Measurements from ENCODE around the gene TLE4.
"Not testable (repeated sequence)": the region's sequence is repeated elsewhere in the genome, so short reads cannot be mapped to it uniquely, and the experiment has no call there.

Gene TLE4

DNA sequence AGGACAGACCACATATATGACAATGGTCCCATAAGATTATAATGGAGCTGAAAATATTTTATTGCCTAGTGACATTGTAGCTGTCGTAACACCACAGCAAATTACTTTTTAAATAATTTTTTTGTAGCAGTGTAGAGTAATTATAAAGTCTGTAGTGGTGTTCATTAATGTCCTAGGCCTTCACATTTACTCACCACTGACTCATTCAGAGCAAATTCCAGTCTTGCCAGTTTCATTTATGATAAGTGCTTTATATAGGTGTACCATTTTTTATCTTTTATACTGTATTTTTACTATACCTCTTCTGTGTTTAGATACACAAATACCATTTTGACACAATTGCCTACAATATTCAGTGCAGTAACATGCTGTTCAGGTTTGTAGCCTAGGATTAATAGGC lies 67.6 kb downstream of the TLE4 start:
- DNase-seq = no peak

DNA sequence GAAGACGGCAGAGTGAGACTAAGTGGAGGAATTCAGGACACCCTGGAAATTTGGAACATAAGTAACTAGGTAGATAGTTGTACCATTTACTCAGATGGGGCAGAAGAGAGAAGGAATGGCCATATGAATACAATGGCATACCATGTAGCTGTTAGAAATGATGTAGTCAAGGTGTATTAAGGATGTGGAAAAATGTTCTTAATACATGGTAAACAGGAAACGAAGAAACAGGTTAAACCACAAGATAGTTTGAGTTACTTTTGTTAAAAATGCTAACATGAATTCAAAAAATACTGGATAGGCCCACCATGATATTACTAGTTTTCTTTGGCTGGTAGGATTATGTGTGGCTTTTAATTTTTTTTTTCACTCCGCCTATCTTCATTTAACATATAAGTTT lies 68.3 kb downstream of the TLE4 start:
- DNase-seq = not testable (repeated sequence)

DNA sequence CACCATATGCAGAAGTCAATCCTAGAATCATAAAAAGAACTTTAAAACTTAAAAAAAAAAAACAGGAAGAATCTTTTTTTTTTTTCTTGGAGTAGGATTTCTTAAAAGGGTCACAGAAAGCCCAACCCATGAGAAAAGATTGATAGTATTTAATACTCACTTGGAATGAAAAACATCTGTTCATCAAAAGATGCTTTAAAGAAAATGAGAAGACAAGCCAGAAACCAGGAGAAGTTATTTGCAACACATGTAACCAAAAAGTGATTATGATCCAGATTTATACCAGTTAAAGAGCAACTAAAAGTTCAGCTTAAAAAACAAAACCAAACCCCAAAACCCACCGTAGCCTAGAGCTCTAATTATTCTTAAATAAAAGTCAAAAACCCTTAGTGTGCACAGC lies 69.3 kb downstream of the TLE4 start:
- no peak for DNase-seq

DNA sequence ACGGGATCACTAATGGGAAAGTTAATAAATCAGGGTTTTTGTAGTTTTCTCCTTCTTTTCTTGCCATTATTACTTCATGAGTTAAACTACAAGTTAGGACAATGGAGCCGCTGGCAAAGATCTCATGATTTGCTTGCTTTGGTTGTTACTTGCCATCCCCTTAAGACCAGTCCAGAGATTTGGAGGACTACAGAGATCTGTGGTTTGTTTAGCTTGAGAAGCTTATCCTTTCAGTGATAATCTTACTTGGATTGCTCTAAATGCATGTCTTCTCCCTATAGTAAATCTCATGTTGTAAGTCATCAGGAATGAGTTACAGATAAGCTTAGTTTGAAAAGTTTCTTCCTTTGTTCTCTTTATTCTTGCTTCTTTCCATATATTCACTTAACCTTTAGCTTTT lies 70.9 kb downstream of the TLE4 start:
- no peak for DNase-seq

DNA sequence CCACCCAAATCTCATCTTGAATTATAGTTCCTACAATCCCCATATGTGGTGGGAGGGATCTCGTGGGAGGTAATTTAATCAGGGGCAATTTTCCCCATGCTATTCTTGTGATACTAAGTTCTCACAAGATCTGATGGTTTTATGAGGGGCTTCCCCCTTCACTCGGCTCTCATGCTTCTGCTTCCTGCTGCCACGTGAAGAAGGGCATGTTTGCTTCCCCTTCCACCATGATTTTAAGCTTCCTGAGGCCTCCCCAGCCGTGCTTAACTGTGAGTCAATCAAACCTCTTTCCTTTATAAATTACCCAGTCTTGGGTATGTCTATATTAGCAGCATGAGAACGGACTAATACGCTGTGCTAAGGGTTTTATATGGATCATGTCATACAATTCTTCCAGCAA lies 72.3 kb downstream of the TLE4 start:
- DNase-seq = no peak

DNA sequence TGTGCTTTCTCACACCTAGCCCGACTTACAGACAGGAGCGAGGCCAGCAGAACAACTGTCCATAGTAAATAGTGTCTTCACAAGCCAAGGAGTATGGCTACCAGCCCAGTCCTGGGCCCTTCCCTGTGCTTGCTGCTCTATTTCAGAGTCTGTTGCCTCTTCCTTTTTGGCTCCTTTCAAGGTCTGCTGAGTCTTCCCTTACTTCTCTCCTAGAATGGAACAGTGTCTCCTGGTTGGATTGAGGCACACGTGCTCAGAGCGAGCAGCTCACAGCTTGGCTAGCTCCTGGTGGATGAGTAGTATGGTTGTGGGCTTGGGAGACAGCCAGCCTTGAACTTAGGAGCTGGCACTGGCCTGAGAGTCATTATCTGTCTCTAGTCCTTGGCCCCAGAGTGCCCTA lies 72.8 kb downstream of the TLE4 start:
- no peak for DNase-seq

DNA sequence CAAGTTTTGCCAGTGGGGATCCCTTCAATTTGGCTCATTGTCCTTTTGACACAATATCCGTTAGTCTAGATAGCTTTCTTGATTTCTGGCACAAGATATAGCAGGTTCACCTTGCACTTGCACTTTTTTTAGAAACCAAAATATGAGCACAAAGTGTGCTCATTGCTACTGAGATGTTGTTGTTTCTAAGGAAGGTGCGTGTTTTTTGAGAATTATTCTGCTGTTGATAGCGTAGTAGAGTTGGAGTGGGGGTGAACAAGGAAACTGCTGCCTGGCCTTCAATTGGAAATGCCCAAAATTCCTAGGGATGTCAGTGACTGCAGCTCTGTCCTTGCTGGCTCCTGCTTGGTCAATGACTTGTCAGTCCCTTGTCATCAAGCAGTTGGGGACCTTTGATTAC lies 73.3 kb downstream of the TLE4 start:
- DNase-seq = no peak

DNA sequence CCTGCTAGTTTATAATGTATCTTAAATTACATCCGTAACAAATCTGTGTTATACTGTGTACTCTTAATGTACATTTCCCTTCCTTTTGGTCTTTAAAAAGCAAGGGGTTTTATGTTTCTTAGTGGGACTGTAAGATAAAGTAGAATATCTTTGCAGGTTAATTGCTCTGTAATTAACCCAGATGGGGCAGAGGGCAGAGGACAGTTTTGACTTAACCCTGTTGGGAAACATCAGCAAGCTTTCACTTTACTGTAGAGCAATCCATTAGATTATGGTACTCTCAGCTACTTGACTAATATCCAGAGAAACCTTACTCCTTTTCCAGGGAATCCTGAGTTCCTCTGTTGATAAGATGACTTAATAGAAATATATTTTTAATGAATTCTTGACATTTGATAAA lies 74.3 kb downstream of the TLE4 start:
- no peak for DNase-seq

DNA sequence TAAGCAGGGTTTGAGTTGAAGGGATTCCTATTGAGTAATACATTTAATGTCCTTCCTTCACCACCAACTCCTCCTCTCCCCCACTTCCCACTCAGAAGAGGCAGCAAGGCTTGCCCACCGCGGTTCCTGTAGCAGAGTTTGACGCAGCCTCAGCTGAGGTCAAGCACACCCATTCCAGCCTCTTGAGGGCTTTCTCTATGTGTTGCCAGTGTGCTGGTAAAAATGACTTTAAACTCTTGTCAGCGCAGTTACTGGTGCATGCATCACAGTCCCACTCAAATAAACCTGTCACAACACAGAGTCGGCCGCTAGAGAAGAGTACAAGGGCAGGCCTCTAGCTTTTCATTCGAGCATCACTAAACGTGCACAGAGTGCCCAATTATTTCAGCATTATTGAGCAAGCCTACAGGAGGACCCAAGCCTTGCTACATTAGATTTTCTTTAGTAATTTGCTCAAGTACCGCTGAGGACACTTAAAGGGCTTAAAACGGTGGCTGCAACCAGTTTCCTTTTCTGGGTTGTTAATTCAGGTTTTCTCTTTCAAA lies 79.6 kb downstream of the TLE4 start:
- peak in 1 of 2 donors; percentile 21 for DNase-seq

DNA sequence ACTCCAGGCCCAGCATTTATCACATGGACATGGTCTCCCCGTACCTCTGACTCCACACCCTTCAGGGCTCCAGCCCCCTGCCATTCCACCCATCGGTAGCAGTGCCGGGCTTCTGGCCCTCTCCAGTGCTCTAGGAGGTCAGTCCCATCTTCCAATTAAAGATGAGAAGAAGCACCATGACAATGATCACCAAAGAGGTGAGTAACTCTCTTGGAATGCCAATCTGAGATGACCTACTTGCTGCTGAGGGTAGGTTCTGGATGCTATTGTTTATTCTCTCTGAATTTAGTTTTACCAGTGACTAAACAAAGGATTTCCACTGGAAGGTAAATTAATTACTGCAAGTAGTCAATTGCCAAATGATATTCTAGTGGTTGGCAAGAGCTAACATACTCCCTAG lies 80.8 kb downstream of the TLE4 start:
- no peak for DNase-seq

DNA sequence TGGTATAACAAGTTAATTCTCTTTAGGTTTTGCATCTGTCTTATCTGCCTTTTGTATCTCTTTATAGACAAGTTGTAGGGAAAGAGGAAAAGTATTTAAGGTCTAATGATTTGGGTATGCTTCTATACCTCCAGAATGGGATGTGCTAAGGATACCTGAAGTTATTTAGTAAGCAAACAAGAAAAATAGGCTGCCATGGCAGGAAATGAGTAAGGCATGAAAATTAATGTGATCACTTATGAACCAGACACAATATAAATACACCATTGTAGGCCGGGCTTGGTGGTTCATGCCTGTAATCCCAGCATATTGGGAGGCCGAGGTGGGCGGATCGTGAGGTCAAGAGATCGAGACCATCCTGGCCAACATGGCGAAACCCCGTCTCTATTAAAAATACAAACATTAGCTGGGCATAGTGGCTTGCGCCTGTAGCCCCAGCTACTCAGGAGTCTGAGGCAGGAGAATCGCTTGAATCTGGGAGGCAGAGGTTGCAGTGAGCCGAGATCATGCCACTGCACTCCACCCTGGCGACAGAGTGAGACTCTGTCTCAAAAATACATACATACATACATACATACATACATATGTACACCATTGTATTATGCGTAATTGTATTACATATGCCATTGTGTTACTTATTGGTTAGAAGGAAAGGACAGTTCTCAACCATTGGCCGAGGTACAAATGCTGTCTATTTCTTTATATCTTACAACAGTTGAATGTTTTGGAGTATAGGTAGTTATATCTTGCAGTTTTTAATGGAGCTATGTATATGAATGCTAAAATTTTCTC lies 83.0 kb downstream of the TLE4 start:
- not testable (repeated sequence) for DNase-seq

DNA sequence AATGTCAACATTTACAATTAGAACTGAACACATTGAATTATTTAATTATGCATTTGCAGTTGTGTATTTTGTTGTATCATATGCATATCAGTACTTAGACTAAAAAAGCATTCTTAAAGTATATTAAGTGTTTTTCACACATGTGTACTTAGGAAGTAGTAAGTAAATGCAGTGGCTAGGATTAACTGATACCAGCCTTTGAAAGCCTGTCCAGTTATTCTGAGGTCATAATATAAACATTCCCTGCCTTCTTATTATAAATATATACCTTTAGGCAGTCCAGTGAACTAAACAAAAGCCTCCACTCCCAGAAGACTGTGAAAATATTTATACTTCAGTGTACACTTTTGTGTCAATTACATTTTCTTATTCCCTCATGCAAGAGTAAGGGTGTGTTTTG lies 83.8 kb downstream of the TLE4 start:
- no peak for DNase-seq

DNA sequence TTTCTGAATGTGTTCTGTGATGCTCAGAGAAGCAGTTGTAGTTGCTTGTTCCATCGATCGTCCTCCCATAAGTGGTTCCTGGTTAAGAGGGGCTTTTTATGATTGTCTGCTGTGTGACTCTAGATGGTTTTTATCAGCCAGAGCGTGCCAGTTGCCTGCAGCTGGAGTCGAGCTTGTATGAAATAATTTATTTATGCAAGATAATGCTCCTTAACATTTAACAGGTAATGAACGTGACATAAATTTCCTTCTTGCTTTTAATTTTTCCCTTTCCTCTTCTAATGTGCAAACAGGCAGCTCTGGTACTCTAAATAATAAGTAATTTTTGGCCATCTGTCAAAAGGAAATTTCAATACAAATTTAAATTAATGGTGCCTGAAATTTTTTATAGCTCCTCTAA lies 84.4 kb downstream of the TLE4 start:
- no peak for DNase-seq

DNA sequence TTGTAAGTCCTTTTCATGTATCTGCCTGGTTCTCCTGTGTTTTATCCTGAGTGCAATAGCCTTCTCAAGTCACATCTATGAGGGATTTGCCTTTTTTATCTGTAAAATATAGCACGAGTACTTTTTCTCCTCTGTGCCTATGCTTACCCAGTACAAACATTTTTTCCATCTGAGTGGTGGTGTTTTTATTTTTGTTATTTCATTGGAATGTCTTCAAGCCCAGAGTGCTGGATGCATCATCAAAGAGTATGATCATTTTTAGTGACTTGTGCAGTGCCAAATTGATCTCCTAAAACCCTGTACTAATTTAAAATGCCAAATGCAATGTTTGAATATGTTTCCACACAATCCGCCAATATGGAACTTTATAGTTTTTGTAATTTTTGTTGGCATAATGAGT lies 86.1 kb downstream of the TLE4 start:
- no peak for DNase-seq

DNA sequence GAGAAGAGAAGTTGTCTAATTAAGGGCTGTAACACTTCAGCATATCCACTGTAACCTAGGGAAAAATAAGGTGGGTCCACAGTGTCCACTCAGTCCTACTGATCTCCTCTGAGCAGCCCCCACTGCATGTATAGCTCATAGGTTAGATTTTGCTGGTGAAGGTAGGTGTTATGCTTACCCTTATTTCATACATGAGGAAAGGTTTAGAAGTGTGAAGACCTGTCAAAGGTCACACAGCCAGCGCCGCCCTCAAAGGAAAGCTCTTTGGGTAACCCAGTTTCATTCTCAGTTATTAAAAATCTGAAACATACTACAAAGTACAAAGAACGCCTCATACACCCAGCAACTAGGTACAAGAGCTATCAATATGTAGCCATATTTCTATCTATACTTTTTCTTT lies 87.2 kb downstream of the TLE4 start:
- no peak for DNase-seq

DNA sequence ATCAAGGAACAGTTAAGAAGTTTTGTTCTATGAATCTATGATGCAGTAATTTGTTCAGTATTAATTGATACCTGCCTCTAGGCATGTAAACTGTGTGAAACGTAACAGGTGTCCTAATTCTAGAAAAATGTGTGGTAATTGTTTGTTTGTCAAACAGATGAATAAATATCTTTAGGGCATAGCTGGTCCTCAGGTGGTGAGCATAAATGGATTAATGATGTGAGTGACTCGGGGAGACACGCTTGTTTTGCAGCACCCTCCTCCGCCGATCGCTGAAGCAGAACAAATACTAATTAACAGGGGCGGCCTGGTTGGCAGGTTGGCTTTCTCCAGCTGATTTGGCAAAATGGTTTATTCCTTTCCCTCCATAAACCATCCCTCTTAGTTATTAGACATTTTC lies 88.8 kb downstream of the TLE4 start:
- no peak for DNase-seq

DNA sequence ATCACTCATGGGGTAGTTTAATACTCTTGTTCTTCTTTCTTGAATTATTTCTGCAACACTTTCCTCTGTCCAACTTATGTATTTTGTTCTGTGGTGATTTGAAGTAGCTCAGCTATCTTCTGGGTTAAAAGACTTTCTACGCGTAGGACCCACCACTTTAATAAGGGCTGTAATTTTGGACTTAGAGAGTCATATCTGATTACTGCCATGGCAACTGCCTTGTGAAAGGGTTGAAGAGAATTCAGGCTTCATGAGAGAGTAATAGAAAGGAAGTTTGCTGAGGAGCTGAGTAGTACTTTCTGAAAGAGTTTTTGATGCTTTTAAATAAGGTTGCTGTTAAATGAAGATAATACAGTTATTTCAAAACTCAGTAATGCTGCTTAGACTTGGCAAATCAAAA lies 89.5 kb downstream of the TLE4 start:
- no peak for DNase-seq

DNA sequence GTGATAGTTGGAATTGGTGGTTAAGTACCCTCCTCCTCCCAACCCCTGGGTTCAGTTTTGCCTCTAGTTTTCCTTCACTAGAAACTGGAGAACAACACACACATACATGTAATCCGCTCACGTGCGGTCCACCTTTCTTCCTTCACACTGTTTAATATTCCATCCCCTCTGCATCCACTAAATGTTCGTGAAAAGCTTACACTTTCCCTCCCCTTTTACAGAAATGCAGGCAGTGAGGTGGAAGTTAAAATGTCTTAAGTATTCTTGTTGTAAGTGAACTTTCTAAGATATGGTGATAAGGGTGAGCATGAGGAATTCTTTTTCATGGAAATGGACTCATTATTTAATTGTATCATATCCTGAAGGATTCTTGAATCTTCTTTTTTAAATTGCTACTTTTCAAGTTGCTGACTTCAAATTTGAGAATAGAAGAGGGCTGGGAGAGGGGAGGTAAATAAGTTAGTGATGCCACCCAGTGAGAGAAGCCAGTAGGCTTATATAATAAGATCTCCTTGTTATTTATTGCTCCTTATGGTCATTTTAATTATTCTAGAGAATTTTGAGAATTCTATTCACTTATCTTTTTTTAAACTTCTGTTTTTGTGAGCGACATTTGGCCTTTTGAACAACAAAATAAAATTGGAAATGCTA lies 90.2 kb downstream of the TLE4 start:
- no peak for DNase-seq

DNA sequence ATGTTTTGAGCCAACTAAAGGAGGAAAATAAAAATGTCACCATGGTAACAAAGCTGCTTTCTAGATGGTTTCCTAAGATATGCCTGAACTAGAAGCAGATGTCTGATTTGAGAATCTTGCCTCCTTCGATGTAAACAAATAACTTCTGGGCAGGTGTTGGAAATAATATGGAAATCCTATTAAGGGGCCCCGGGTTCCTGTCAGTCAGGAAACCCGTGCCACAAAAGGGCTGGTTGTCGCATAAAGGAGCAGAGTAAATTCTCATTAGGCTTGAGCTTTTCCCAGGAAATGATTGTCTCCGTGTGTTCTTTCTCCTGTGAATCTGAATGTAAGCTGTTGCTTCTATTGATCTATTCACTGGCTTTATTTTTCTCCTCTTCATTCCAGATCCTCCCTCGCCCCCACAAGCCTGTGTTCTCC lies 90.8 kb downstream of the TLE4 start:
- DNase-seq = peak in 1 of 2 donors; percentile 6

DNA sequence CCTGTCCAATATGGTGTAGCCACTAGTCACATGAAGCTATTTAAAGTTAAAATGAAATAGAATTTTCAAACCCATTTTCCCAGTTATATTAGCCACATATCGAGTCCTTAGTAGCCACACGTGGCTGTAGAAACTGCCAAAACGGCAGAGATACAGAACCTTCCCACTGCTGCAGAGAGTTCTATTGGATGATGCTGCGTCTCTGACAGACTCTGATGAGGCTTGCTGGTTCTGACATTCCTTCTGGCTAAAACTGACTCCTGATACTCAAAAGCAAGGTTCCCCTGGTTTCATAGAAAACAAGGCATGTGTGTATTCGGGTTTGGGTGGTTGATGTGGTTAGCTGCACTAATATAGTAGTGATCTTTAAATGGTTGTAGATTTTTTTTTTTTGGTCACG lies 91.5 kb downstream of the TLE4 start:
- DNase-seq = no peak

DNA sequence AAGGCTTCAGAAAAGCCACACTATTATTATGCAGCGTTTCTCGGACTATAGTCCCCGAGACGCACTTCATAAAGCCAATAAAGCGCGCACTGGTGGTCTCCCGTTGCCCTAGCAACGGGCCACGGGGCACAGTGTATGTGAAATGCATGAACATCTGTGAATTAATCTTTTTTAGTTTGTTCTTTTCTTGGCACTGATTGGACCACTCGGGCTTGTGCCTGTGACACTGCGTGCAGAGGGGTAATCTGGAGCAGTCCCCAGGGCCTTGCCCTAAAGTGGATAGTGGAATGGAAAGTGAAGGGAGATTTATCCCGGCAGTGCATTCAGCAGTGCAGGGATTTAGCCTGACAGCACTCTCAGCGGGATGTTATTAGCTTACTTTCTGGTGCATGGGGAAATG lies 92.1 kb downstream of the TLE4 start:
- no peak for DNase-seq

DNA sequence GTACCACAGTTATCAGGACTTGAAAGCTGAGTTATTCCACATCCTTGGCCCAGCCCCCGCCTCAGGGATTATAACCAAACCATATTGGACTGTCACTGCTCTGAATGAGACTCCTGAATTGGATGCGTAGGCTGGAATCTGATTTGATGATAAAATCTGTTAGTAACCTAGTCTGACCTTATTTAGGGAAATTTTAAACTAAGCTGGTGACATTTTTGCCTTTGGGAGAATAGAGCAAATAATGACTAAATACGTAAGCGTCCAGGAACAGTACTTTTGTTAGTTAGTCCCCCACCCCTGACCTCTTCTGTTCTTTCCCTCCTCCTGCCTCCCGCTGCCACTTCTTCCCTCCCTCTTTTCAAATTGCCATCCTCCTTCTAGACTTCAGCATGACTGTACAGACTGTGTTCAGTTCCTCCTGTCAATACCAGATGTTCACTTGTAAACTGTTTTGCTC lies 92.6 kb downstream of the TLE4 start:
- no peak for DNase-seq

DNA sequence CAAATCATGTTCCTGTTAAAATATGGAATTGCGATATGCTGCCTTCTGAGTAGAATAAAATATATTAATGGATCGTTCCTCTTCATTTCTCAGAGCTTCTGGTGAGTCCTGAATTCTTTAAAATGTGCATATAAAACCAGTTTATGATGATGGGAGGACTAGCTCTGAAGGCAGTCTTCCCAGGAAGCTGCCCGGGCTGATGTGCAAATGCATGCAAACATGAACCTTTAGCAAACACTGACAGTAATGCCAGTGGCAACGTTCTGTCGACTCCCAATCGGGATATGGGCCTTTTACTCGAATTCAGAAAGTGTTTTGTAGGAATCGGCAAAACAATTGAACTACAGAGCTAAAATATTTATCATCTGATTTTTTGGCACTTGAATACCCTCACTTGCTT lies 93.6 kb downstream of the TLE4 start:
- DNase-seq = no peak

DNA sequence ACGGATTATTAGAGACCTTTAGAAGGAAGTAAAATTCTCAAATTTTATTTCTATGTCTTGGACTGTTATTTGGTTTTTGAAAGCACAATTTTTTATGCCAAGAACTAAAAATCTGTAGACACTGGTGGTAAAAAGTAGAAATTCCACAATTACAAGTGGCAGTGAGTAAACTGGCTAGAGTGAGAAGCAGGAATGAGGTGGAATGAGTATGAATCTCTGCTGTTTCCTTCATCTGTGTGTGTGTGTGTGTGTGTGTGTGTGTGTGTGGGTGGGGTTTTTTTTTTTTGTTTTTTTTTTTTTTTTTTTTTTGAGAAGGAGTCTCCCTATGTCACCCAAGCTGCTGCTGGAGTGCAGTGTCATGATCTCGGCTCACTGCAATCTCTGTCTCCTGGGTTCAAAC lies 94.2 kb downstream of the TLE4 start:
- DNase-seq = no peak

DNA sequence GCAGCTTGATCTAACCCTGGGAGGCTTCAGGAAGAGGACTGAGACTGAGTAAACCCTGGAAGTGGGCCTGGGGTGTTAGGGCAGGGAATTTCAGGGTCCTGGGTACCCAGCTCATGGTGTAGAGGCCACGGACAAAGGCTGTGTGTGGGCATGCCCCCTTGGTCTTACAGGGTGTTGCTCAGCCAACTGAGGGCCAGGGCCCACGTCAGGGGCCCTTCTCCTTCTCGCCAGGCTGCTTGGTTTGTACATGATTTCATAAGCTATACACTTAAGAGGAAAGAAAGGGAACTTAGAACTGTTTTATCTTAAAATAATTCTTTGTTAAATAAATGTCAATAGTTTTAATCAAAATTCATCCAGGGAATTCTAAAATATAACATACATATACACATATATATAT lies 95.4 kb downstream of the TLE4 start:
- no peak for DNase-seq

All from CD4-positive, alpha-beta T cell treated with Interleukin-1 beta for 1 hour (primary cell).